ENCODE results near the gene MED10. TPM values are rescaled to one million over a fixed set of nuclear protein-coding genes. Genes with fewer than 3 reads are reported as not detected.
A peak's percentile ranks its signal among the peaks of the same experiment; 100 is the strongest.
"Not testable (repeated sequence)": the region's sequence is repeated elsewhere in the genome, so short reads cannot be mapped to it uniquely, and the experiment has no call there.

Gene MED10
- polyA plus RNA-seq, 6 donors from 2014 or later = 99.9 to 134 (median 112) TPM

DNA sequence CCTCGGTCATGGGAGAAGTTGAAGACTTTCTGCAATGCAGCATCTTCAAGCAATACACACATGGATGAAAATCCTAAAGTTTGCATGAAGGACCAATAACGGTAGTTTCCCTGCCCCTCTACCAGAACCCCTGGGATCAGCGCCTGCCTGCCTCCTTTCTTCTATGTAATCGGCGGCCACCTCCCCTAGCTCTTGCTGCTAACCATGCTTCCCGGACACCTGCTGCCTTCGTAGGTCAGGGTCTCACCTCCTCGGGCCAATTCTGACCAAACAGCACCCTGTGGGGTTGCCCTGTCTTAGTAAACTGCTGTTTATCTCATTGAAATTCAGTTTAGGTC, 388 bp upstream of the MED10 start:
- H3K4me3 Mint-ChIP-seq = peak overlapping the region; percentile 95 to 99 (median 99)
- peaks cover 4 to 10% (median 6%) of the 10 kb centered on the region in 3 donors for H3K27me3 Mint-ChIP-seq
- no peak for DNase-seq
- ATAC-seq (ENCODE audit: low read depth in 2 of 2) = no peak
- peak overlapping the region; percentile 96 to 98 (median 96) for H3K27ac Mint-ChIP-seq
- peaks cover 12 to 17% of the 10 kb centered on the region in 2 donors for H3K36me3 Mint-ChIP-seq
- H3K9me3 Mint-ChIP-seq = no peaks in the 10 kb centered on the region
- H3K4me1 Mint-ChIP-seq = peaks cover 25 to 40% (median 37%) of the 10 kb centered on the region in 3 donors

DNA sequence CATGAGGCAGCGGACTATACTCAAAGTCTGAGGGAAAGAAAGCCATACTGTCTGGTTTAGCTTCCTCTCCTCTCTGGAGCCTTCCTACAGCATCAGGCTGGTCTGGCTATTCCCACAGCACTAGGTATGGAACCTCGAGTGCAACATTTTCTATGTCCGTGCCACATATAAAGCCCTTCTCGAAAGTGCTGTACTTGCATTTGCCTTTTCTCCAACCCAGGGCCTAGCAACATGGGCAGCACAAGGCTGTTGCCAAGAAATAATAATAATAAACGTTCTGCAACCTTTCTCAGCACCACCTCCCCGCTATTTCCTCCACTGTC, 804 bp downstream of the MED10 start:
- no peak for DNase-seq
- Mint-ChIP-seq H3K27me3 (peaks cover 0 to 7% (median 0%) of the 10 kb centered on the region in 3 donors), H3K4me1 (peaks cover 32 to 40% (median 37%) of the 10 kb centered on the region in 3 donors), H3K36me3 (peaks cover 23 to 29% of the 10 kb centered on the region in 2 donors), H3K4me3 (peak overlapping the region; percentile 95 to 99 (median 99)), H3K27ac (peak overlapping the region in 5 of 6 donors; percentile 70 to 96 (median 83)), H3K9me3 (no peaks in the 10 kb centered on the region)
- ATAC-seq (ENCODE audit: low read depth in 2 of 2) = no peak

DNA sequence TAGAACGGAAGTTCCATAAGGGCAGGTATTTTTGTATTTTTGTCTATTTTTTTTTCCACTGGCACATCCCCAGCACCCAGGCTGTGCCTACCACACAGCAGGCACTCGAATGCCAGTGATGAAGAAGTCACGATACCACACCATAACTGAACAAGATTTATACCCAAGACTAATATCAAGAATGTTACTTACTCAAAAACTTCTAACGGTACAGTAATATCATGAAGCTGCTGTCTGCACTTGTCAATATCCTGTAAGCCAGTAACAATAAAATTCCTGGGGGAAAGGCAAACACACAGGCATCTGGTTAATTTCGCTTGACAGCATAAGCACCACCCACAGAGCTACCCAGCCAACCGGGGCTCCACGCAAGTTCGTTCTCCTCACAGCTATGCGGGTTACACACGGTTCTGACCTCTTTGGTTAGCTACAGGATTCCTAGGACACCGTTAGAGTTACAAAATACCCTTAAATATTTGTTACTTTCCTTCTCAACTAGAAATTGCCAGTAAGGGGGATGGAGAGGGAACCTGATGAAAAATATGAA, 1.3 kb downstream of the MED10 start:
- Mint-ChIP-seq H3K4me1 (peaks cover 34 to 40% (median 37%) of the 10 kb centered on the region in 3 donors), H3K4me3 (peak overlapping the region; percentile 95 to 99 (median 99)), H3K9me3 (no peaks in the 10 kb centered on the region), H3K36me3 (peaks cover 26 to 33% of the 10 kb centered on the region in 2 donors), H3K27ac (peak overlapping the region in 4 of 6 donors; percentile 60 to 96 (median 71)), H3K27me3 (peaks cover 0 to 7% (median 0%) of the 10 kb centered on the region in 3 donors)
- ATAC-seq (ENCODE audit: low read depth in 2 of 2) (no peak), DNase-seq (no peak)

DNA sequence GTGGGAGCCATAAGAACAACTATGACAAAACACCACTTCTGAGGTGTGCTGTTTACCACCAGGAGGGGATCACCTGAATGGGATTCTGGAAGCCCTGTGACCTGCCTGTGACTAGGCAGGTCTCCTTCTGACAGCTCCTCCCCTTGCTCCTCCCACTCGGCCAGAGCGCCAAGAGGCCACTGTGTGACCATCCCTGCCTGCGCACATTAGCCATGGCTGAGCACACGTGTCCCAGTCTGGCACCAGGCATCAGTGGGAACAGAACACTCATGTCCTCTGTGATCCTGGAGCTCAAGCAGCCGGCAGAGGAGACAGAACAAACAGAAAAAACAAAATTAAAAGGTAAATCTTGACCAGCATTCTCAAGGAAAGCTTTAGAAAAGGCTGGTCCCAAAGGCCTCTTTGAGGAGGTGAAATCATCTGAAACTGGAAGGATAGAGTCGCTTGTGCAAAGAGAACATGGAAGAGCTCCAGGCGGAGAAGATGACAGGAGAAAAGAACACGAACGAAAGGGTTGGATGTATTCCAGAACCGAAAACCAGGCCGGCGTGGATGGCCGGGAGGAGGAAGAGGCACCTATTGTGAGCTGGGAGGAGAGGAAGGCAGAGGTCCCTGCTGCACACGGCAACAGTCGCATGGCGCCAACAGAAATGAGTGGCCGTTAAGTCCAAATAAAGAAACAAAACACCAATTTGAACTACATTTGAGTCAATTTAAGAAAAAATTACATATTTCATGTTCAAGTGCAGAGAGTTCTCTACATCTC, 5.1 kb downstream of the MED10 start:
- Mint-ChIP-seq H3K4me1 (peaks cover 25 to 29% (median 26%) of the 10 kb centered on the region in 3 donors), H3K27me3 (no peaks in the 10 kb centered on the region), H3K9me3 (no peaks in the 10 kb centered on the region), H3K4me3 (peak overlapping the region in 1 of 8 donors; percentile 57), H3K36me3 (peaks cover 26 to 40% of the 10 kb centered on the region in 2 donors), H3K27ac (peak overlapping the region in 2 of 6 donors; percentile 27 to 48)
- ATAC-seq (ENCODE audit: low read depth in 2 of 2) (no peak), DNase-seq (no peak)

DNA sequence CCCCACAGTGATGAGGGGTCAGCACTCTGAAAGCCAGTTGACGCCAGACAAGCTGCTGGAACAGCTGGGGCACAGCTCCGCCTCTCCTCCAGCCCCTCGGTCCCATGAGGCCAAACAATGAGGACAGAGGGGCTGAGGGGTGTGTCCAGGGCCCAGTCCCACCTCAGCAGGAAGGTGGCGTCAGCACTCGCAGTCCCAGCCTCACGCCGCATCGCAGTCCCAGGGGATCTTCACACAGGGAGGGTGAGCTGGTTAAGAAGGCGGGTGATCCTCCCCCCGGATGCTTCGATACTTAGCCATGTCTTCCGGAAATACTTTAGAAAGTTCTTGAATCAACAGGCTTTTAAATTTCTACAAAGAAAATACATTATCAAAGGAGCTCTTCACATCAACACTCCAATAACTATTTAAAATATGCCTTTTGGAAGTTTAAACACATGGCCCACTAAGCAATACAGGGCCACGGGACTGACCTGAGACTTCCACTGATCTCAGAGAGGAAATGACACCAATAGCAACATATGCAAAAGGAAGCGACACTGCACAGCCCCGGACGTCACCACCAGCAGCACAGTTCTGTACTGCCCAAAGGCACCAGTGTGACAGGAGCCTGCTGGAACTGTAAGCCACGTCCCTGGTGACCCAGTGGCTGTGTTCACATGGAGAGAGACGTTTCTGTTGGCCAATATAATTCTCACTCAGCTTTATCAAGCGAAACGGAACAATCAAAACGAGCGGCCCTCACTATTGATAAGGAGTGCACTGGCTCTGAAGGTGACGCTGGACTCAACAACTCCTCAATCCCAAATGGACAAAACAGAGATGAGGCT, 5.9 kb downstream of the MED10 start:
- Mint-ChIP-seq H3K27ac (no peak overlapping the region), H3K4me3 (no peak overlapping the region), H3K4me1 (peaks cover 18 to 25% (median 19%) of the 10 kb centered on the region in 3 donors), H3K27me3 (no peaks in the 10 kb centered on the region), H3K36me3 (peaks cover 27 to 38% of the 10 kb centered on the region in 2 donors), H3K9me3 (no peaks in the 10 kb centered on the region)
- no peak for ATAC-seq (ENCODE audit: low read depth in 2 of 2)
- no peak for DNase-seq

DNA sequence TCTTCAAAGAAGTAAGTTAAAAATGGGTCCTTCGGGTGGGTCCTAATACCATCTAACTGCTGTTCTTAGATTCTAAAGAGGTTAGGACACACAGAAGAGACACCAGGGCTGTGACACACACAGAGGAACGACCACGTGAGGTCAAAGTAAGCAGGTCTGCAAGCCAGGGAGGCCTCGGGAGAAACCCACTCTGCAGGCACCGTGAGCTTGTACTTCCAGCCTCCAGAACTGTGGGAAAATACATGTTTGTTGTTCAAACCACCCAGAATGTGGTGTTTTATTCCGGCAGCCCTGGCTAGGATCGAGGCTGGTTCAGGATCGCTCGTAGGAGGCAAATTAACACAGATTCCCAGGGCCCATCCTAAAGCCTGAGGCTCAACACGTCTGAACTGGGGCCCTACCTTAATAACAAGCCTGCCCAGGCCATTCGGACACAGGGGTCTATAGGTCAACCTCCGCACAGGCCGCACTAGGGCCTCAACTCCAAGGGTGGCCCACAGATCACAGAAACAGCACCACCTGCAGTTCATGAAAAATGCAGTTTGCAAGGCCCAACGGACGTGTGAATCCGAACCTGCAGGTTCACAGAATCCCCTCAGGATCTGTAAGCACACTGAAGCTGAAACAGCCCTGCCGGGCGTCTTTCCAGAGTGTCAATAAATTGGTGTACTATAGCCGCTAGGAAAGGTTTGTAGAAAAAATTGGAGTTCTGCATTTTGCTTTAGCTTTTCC, 7.1 kb downstream of the MED10 start:
- ATAC-seq (ENCODE audit: low read depth in 2 of 2) = no peak
- Mint-ChIP-seq H3K27ac (no peak overlapping the region), H3K36me3 (peaks cover 34 to 51% of the 10 kb centered on the region in 2 donors)

DNA sequence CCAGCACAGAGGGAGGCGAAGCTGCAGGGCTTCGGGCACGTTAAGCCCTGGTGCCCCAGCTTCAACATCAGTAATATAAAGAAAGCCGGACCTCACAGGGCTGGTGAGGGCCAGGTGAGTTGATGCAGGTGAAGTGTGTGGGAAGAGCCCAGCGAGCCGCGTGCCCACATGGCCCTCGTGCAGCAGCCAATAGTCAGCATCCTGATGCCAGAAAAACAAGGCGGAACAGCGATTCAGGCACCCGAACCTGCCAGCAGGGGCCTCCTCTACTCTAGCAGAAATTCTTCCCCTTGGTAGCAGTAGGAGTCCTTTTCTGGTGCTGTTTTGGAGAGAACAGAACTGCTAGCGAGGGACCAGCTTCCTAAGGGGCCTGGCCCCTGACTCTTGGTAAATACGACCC, 7.8 kb downstream of the MED10 start:
- H3K27ac Mint-ChIP-seq = no peak overlapping the region
- DNase-seq (no peak), ATAC-seq (ENCODE audit: low read depth in 2 of 2) (peak in 1 of 2 donors; percentile 16)
- H3K27me3 Mint-ChIP-seq = no peaks in the 10 kb centered on the region
- H3K4me3 Mint-ChIP-seq = peak overlapping the region in 1 of 8 donors; percentile 18
- H3K4me1 Mint-ChIP-seq = peaks cover 12 to 24% (median 23%) of the 10 kb centered on the region in 3 donors
- H3K9me3 Mint-ChIP-seq = no peaks in the 10 kb centered on the region
- H3K36me3 Mint-ChIP-seq = peaks cover 34 to 48% of the 10 kb centered on the region in 2 donors

More for the DNA sequence above, 7.1 kb downstream of the MED10 start:
- no peak overlapping the region for H3K4me3 Mint-ChIP-seq
- H3K4me1 Mint-ChIP-seq = peaks cover 14 to 26% (median 25%) of the 10 kb centered on the region in 3 donors
- H3K27me3 Mint-ChIP-seq = no peaks in the 10 kb centered on the region
- no peak for DNase-seq
- H3K9me3 Mint-ChIP-seq = no peaks in the 10 kb centered on the region

DNA sequence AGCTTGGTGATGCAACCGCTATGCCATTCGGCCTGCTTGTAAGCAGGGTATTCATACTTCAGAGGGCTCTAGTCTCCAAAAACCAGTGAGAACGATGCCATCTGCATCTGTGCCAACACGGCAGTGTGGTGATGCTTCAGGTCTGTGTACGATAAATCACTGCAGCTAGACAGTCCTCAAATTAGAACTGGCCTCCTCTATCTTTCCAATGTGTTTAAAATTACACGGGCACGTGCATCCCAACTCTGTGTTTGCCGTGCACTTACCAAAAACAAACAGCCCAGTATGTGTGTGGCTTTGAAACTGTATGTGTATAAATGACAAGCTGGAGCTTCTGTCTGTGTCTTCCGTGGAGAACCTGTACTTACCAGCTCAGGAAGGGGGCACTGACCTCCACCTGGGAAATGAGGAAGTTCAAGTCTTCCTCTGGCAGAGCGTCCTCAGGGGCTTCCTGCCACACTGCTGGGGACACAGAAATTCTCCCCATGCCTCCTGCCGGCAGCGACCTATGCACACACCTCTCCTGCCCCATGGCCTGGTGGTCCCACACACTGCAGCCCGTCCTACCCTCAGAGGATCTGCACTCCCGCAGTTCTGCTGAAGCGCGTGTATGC, 12.3 kb downstream of the MED10 start:
- Mint-ChIP-seq H3K36me3 (peaks cover 8 to 28% of the 10 kb centered on the region in 2 donors), H3K9me3 (peaks cover 0 to 3% (median 0%) of the 10 kb centered on the region in 7 donors), H3K4me1 (peaks cover 10 to 21% (median 14%) of the 10 kb centered on the region in 3 donors), H3K4me3 (no peak overlapping the region), H3K27me3 (no peaks in the 10 kb centered on the region), H3K27ac (peak overlapping the region in 4 of 6 donors; percentile 52 to 93 (median 78))
- no peak for DNase-seq
- peak; percentile 47 to 55 for ATAC-seq (ENCODE audit: low read depth in 2 of 2)

DNA sequence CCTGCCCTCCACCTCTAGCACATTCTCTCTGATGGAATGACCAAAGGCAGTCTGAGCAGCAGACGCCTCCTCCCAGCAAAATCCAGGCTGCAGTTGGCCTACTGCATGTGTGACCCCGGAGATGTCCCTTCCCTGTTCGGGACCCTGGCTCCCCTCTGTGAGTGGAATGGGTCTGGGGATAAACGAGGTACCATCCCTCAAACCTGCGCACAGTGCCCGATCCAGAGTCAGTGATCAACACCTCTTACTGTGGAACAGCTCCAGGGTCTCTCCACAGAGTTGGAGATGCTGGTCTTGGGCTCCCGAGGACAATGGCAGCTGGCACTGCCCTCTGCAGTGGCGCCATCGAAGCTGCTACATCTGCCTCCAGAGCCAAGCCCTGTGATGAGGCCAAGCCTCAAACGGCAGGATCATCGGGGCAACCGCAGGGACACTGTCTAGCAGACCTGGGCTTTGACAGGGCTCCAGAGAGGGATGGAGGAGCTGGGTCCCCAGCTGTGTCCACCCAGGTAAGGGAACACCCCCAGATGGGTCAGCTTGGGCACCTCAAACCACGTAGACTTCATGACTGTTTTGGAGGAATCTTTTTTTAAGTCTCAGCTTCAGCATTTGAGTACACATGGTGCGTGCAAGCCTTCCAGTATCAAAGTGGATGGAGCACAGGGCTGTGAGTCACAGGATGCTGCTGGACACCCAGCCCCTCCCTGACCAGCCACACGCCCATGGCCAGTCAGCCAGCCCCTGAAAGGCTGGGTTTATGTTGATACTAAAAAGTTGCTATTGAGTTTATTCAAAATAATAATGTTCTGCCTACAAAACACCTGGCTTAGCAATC, 13.0 kb downstream of the MED10 start:
- ATAC-seq (ENCODE audit: low read depth in 2 of 2) (no peak), DNase-seq (no peak)
- Mint-ChIP-seq H3K36me3 (peaks cover 8 to 28% of the 10 kb centered on the region in 2 donors), H3K27ac (peak overlapping the region in 2 of 6 donors; percentile 44 to 52), H3K4me1 (peaks cover 10 to 21% (median 14%) of the 10 kb centered on the region in 3 donors), H3K9me3 (peaks cover 0 to 3% (median 0%) of the 10 kb centered on the region in 7 donors), H3K4me3 (no peak overlapping the region), H3K27me3 (no peaks in the 10 kb centered on the region)

DNA sequence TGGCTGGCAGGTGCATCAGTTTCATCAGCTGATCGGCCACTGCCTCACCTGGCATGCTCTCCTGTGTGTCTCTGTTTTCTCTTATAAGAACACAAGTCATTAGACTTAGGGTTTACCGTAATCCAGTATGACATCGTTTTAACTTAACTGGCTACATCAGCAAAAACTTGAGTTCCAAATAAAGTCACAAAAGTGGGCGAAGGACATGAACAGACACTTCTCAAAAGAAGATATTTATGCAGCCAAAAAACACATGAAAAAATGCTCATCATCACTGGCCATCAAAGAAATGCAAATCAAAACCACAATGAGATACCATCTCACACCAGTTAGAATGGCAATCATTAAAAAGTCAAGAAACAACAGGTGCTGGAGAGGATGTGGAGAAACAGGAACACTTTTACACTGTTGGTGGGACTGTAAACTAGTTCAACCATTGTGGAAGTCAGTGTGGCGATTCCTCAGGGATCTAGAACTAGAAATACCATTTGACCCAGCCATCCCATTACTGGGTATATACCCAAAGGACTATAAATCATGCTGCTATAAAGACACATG, 14.8 kb downstream of the MED10 start:
- not testable (repeated sequence) for H3K27me3 Mint-ChIP-seq; H3K4me3 Mint-ChIP-seq; H3K27ac Mint-ChIP-seq; DNase-seq; ATAC-seq (ENCODE audit: low read depth in 2 of 2); H3K9me3 Mint-ChIP-seq
- Mint-ChIP-seq H3K36me3 (peaks cover 8 to 18% of the 10 kb centered on the region in 2 donors), H3K4me1 (peaks cover 20 to 30% (median 20%) of the 10 kb centered on the region in 3 donors)

DNA sequence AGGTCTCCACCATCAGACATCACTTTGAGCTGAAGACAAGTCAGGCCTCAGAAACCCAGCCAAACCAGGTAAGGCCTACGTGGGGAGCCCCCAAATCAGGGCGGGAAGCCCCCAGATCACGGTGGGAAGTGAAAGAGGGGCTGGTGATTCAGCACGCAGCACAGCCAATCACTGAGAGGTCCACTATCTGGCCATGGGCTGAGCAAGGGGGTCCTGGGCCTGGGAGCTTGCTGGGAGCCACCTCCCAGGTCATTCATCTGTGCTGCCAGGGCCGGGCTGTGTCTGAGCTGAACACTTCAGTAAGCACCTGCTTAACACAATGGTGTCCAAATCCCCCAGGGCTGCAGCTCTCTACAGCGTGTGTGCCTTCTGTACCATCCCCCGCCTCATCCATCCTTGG, 15.5 kb downstream of the MED10 start:
- peaks cover 0 to 3% (median 0%) of the 10 kb centered on the region in 7 donors for H3K9me3 Mint-ChIP-seq
- no peak overlapping the region for H3K27ac Mint-ChIP-seq
- no peak for DNase-seq
- H3K36me3 Mint-ChIP-seq = peaks cover 15 to 24% of the 10 kb centered on the region in 2 donors
- no peaks in the 10 kb centered on the region for H3K27me3 Mint-ChIP-seq
- H3K4me1 Mint-ChIP-seq = peaks cover 20 to 30% (median 20%) of the 10 kb centered on the region in 3 donors
- no peak for ATAC-seq (ENCODE audit: low read depth in 2 of 2)
- H3K4me3 Mint-ChIP-seq = no peak overlapping the region

Data from naive B cell (primary cell).